DMS153 treated with DMSO at 0.1 percent for 48 hours (cell line): ENCODE data around the gene MED6.

ENCODE experiments used
- DNase-seq: peaks from one replicate; lab custom pipeline; 2025; ENCODE audit not compliant: unreplicated experiment; lab: John Stamatoyannopoulos, UW

The MED6 gene

DNA sequence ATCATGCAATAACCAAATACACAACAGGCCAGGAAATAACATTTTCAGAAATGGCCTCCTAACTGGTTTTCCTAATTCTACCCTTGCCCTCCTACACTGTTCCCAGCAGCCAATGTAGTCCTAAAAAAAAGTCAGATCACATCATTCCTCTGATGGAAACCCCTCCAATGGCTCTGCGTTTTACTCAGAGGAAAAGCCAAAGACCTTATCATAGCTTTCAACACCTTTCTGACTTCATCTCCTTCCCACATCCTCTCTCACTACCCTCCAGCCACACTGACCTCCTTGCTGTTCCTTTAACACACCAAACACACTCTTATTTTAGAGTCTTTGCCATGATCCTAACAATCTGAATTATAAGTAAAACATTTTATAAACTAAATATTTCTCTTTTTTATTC is 1.1 kb downstream of the MED6 start:
- no peak for DNase-seq

DNA sequence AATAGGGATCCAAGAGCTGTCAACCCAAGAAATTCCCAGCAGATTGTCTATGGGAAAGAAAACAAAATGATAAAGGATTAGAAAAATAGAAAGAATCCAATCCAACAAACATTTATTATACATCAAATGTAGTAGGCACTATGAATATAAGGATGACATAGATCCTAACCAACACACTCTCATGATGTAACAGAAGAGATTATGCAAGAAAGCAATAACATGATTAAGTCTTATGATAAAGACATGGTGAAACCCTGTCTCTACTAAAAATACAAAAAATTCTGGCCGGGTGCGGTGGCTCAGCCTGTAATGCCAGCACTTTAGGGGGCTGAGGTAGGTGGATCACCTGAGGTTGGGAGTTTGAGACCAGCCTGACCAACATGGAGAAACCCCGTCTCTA is 2.7 kb downstream of the MED6 start:
- DNase-seq = no peak

DNA sequence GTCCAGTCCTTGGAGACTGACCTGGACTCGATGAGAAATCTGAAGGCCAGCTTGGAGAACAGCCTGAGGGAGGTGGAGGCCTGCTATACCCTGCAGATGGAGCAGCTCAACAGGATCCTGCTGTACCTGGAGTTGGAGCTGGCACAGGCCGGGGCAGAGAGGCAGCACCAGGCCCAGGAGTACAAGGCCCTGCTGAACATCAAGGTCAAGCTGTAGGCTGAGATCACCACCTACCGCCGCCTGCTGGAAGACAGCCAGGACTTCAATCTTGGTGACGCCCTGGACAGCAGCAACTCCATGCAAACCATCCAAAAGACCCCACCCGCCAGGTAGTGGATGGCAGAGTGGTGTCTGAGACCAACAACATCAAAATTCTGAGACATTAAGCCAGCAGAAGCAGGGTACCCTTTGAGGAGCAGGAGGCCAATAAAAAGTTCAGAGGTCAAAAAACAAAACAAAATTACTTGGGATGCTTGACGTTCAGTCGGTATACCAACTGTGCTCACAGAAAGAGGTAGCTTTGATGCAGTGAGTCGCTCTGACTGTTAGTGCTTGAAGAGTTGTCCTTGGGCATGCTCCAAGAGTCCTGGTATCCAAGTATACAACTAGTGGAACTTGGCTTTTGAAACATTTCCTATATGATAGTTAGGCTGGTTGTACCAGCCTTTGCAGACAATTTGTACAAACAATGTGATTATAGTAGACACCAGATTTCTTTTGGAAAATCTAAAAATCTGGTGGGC is 4.8 kb downstream of the MED6 start:
- DNase-seq = no peak

DNA sequence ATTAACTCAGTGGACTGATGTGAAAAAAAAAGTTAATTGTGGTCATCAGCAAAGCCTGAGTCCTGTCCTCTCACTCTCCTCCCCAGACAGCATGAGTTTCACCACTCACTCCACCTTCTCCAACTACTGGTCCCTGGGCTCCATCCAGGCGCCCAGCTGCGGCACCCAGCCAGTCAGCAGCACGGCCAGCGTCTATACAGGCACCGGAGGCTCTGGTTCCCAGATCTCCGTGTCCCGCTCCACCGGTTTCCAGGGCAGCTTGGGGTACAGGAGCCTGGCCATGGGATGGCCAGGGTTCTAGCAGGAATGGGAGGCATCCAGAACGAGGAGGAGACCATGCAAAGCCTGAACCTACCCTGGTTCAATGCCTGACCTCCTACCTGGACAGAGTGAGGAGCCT is 6.0 kb downstream of the MED6 start:
- no peak for DNase-seq

DNA sequence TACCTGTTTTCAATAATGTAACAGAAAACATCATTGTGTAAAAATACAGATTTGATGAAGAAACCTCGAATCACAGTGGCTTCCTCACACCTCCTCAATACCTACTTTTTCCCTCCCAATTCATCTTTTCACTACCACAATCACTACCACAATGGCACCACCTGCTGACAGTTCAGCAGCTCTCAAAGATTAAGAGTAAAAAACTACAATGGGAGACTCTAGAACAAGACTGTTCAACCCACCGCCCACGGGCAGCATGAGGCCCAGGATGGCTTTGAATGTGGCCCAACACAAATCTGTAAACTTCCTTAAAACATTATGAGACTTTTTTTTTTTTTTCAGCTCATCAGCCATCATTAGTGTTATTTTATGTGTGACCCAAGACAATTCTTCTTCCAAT is 15.2 kb downstream of the MED6 start:
- DNase-seq = no peak

DNA sequence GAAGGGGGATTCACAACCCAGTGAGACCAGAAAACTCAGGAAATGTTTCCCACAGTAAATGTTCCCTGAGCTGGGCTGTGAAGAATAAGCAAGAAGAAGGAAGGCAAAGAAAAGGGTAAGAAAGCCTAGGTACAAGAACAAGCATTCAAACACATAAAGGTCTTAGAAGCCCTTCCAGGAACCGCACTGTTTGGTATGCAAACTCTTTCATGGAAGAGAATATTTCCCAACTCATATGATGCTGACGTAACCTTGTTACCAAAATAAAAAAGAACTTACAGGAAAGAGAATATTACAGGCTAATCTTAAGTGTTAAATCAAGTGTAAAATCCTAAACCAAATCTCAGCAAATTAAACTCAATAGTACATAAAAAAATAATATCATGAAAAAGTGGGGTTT is 23.6 kb downstream of the MED6 start:
- no peak for DNase-seq

DNA sequence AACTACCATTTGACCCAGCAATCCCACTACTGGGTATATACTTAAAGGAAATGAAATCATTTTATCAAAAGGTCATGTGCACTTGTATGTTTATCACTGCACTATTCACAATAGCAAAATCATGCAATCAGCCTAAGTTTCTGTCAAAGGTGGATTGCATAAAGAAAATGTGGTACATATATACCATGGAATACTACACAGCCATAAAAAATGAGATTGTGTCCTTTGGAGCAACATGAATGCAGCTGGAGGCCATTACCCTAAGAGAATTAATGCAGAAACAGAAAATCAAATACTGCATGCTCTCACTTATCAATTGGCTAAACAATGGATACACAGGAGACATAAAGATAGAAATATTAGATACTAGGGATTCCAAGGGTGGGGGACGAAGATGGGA is 27.4 kb downstream of the MED6 start:
- no peak for DNase-seq

DNA sequence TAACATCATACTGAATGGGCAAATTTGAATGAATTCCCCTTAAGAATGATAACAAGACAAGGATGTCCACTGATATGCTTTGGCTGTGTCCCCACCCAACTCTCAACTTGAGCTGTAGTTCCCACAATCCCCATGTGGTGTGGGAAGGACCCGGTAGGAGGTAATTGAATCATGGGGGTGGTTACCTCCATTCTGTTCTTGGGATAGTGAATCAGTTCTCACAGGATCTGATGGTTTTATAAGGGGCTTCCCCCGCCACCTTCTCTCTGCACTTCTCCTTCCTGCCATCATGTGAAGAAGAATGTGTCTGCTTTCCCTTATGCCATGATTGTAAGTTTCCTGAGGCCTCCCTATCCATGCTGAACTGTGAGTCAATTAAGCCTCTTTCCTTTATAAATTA is 29.3 kb downstream of the MED6 start:
- no peak for DNase-seq

DNA sequence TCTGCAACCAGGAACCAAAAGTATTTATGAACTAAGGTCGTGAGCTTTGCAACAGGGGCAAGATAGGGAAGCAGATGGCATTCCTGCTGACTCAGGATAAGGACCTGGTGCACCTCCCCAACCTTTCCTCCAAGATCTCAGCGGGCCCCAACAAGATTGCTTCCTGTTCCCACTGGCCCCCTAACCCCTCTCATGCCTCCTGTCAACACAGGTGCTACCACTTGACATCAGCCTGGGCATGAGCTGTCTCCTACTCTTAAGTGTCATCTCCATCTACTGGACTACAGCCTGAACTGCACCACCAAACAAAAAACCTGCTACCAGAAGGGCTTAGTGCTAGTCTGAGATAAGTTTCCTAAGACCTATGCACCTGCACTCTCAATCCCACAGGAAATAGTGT is 32.7 kb downstream of the MED6 start:
- no peak for DNase-seq

DNA sequence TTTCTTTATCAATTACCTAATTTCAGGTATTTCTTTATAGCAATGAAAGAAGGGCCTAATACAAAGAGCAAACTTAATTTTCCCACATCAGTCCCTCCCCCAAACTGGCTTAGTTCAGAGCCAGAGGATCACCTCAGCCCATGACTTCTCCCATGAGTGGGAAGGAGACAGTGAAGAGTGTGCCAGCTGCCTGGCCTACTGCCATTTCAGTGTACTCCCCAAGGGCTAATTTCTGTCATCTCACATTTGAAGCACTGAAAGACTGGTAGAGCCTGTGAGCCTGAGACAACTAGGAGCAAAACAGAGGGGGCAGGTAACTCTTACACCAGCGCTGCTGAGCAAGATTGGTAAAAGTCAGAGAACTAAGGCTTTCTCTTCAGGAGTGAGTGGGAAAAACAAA is 36.6 kb downstream of the MED6 start:
- no peak for DNase-seq

DNA sequence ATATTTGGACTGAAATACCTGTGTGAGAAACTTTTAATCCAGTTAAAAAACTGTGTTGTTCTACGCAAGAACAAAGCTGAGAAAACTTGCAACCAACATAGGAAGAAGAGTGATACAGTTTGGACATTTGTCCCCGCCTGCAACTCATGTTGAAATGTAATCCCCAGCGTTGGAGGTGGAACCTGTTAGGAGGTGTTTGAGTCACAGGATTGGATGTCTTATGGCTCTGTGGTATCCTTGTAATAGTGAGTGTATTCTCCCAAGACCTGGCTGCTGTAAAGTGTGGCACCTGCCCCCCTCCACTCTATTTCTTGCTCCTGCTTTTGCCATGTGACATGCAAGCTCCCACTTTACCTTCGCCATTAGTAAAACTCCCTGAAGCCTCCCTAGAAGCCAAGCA is 37.0 kb downstream of the MED6 start:
- DNase-seq = no peak

DNA sequence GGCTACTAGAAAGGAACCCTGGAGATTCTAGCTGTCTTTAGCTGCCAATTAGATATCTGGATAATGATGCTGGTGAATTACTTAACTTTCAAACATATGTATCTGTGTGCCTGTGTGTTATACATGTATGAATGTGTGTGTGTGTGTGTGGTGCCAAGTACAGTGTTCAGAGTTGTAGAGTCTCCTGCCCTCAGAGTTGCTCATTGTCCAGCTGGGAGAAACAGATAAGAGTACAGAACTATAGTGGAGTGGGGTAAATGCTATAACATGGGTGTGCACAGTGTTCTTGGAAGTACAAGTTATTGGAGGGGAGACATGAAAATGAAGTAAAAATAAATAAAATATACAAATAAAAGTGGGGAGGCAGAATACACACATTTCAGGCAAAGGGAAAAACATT is 42.1 kb downstream of the MED6 start:
- DNase-seq = no peak

DNA sequence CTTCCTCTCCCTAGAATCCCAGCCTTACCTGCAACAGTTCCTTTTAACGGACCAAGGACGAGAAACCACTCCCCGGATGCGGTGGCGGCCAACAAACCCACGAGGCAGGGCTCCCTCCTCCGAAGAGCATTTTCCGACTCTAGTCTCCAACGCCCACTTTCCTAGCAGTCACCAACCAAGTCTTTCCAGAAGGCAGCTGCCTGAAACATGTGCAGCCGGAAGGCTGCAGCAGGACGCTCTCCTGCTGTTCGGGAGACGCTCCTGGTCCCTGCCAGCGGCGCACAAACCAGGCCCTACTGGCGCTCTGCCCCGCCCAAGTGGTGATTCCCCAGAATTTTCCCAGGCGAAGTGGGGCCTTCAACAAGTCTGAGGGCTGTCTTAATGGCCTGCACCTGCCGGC is 44.6 kb downstream of the MED6 start:
- no peak for DNase-seq

DNA sequence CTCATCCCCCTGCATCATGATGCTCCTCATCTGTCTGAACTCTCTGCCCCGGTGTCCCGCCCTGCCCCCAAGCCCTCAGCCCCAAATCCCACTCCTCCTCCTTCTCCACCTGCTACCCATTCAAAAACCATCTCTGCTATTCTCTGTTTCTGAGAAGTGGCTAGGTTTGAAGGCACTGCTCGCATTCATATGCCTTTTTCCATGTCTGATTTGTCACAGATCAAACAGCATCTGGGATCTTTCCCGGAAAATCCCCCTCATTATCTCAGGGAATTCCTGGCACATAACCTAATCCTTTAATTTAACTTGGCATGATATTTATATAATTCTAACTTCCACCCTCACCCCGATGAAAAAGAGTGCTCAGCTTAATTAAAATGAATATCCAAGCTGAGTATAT is 62.4 kb downstream of the MED6 start:
- DNase-seq = no peak

DNA sequence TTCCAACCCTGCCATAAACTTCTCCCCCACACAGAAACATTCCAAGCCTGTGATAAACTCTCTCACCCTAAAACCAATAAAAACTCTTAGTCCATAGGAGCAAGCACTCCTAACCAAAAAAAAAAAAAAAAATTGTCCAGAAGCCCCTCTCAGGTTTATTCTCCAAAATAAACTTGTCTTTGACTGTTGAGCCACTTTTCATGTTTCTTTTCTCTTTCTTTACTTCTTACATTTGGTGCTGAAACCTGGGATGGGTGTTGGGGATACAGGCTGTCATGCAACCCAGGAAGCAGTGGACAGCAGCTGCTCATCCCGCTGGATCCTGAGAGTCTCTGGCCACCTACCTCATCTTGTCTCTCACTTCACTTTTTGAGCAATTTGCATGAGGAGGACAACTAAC is 63.6 kb downstream of the MED6 start:
- DNase-seq = no peak

DNA sequence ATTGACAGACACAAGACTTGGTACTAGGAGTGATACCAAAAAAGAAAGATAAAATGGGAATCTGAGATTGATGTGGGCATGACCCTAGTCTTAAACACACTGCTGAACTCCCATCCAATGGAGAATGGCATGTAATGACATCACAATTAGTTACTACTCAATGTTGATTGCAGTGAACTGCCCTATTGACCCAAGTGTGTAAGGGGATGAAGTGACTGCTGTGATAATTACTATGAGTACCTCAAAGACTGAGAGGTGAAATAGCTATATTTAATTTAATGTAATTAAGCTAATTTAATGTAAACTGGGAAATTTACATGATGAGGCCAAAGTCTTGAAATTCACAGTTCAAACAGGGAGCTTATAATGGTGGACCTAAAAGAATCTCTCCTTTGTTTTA is 65.6 kb downstream of the MED6 start, which contains the start of gene ADAM20:
Gene ADAM20, minus strand, starts transcription at position 101 of the 400 bp plus-strand sequence. CDS start 10,247 bp downstream, outside the sequence.
- DNase-seq = no peak
